Spleen (tissue), 7 donors: ENCODE measurements around the gene CCL4.
A peak's percentile ranks its signal among the peaks of the same experiment; 100 is the strongest.

Experiments used
- CTCF ChIP-seq, 11 experiments: fragments of 200-600 bp in 7 of 11; fragments of 450-650 bp in 4 of 11; sonication (generic) in 4 of 11; IDR thresholded peaks in 8 of 11; conservative IDR thresholded peaks in 3 of 11; 1 replicate in 7 of 11; 2 replicates in 4 of 11; pipeline versions ENCODE4 v1.4.0 to v1.8.0; 2016 to 2021; ENCODE audit warnings: antibody characterized with exemption in 11 of 11, inconsistent platforms in 4 of 11, mild to moderate bottlenecking in 1 of 11
- POLR2A ChIP-seq, 3 donors: fragments of 450-650 bp; IDR thresholded peaks; one replicate each; pipeline ENCODE4 v1.5.1; 2017; ENCODE audit warnings: antibody characterized with exemption in 3 of 3, mild to moderate bottlenecking in 1 of 3
- donor health status: DM: no; HTN: no; CAD: no; lungs with moderate emphysema.
- donor health status: DM: no; HTN: no; CAD: no.
- donor health status: DM: no; HTN: no; CAD: no.

- peak; percentile 97 to 100 (median 100) for TF ChIP-seq CTCF (IDR thresholded peaks at IDR 0.05 in 8 of 11, conservative IDR thresholded peaks at IDR 0.05 in 3 of 11)
- TF ChIP-seq POLR2A (IDR thresholded peaks at IDR 0.05), result no peak
Observed at GRCh38 chr17:36148559-36149295, 45.1 kb downstream of the CCL4 start.
